DND-41 (cell line): ENCODE measurements around the gene BPIFB1.

ENCODE experiments used
- ATAC-seq: fragments of 200-7000 bp; cut with Tn5 transposase; 3 replicates; pipeline ENCODE4 v1.9.1; 2021; ENCODE audit warnings: low read depth; ENCODE audit not compliant: insufficient read depth
- DNase-seq: peaks from one replicate; pipeline ENCODE4 v3.0.0-alpha.2; 2020
- H2AFZ ChIP-seq: 2 replicates; pipeline ENCODE4 v1.6.0; 2012; ENCODE audit warnings: low read depth, low read length
- H3K27ac ChIP-seq: 2 replicates; pipeline ENCODE4 v1.5.1; 2012; ENCODE audit warnings: low read length, inconsistent platforms
- H3K27me3 ChIP-seq: fragments of 200-600 bp; sonication (generic); 2 replicates; pipeline ENCODE4 v1.6.0; 2012; ENCODE audit warnings: low read length, mild to moderate bottlenecking, inconsistent platforms; ENCODE audit not compliant: insufficient read depth, poor library complexity
- H3K36me3 ChIP-seq: 2 replicates; pipeline ENCODE4 v1.5.1; 2012; ENCODE audit warnings: low read length, inconsistent platforms; ENCODE audit not compliant: insufficient read depth
- H3K4me1 ChIP-seq: 2 replicates; pipeline ENCODE4 v1.5.1; 2012; ENCODE audit warnings: mild to moderate bottlenecking, low read length; ENCODE audit not compliant: insufficient read depth
- H3K4me2 ChIP-seq: 2 replicates; pipeline ENCODE4 v1.6.0; 2012; ENCODE audit warnings: mild to moderate bottlenecking, moderate library complexity, low read length, inconsistent platforms; ENCODE audit not compliant: insufficient read depth
- H3K4me3 ChIP-seq, 2 experiments: fragments of 200-600 bp in 1 of 2; shearing (Covaris generic) in 1 of 2; 2 replicates each; pipeline ENCODE4 v1.5.1; 2012 to 2016; ENCODE audit warnings: inconsistent platforms in 2 of 2, low read length in 2 of 2, mild to moderate bottlenecking in 2 of 2, low read depth in 1 of 2, moderate library complexity in 1 of 2
- H3K79me2 ChIP-seq: 2 replicates; pipeline ENCODE4 v1.6.0; 2012; ENCODE audit warnings: low read length, inconsistent platforms; ENCODE audit not compliant: insufficient read depth
- H3K9ac ChIP-seq: 2 replicates; pipeline ENCODE4 v1.6.0; 2012; ENCODE audit warnings: low read depth, mild to moderate bottlenecking, inconsistent platforms, low read length, moderate library complexity
- H3K9me3 ChIP-seq: 2 replicates; pipeline ENCODE4 v1.5.1; 2012; ENCODE audit warnings: low read length, moderate library complexity, mild to moderate bottlenecking, inconsistent platforms; ENCODE audit not compliant: insufficient read depth, severe bottlenecking
- H4K20me1 ChIP-seq: 2 replicates; pipeline ENCODE4 v1.6.0; 2012; ENCODE audit warnings: low read length; ENCODE audit not compliant: insufficient read depth
- CTCF ChIP-seq: IDR thresholded peaks from 2 replicates; pipeline ENCODE4 v1.5.1; 2012; ENCODE audit warnings: borderline replicate concordance, low read length, moderate library complexity, mild to moderate bottlenecking; ENCODE audit not compliant: poor library complexity, severe bottlenecking; ENCODE audit errors: extremely low read depth
- EZH2 ChIP-seq: IDR thresholded peaks from 3 replicates; pipeline ENCODE4 v1.6.1; 2012; ENCODE audit warnings: borderline replicate concordance, low read depth, mild to moderate bottlenecking, moderate library complexity, low read length, inconsistent platforms; ENCODE audit not compliant: severe bottlenecking

Gene BPIFB1

GRCh38 chr20:33334111-33334510 is 51.1 kb downstream of the BPIFB1 start:
- H3K4me2 ChIP-seq, result no peak overlapping the region
- H3K4me1 ChIP-seq, result peaks cover 22% of the 10 kb centered on the region
- DNase-seq (no peak), ATAC-seq (no peak)
- no peaks in the 10 kb centered on the region for H3K9me3 ChIP-seq
- H4K20me1 ChIP-seq, result no peaks in the 10 kb centered on the region
- H3K79me2 ChIP-seq, result no peaks in the 10 kb centered on the region
- TF ChIP-seq EZH2 (no peak), CTCF (no peak)
- H2AFZ ChIP-seq, result no peak overlapping the region
- H3K4me3 ChIP-seq, result no peak overlapping the region
- H3K27me3 ChIP-seq, result peaks cover 12% of the 10 kb centered on the region
- H3K9ac ChIP-seq, result no peak overlapping the region
- H3K27ac ChIP-seq, result no peak overlapping the region
- H3K36me3 ChIP-seq, result no peaks in the 10 kb centered on the region

- no peak overlapping the region for H3K4me3 ChIP-seq
- H3K79me2 ChIP-seq, result no peaks in the 10 kb centered on the region
- H4K20me1 ChIP-seq, result no peaks in the 10 kb centered on the region
- no peaks in the 10 kb centered on the region for H3K36me3 ChIP-seq
- DNase-seq (no peak), ATAC-seq (no peak)
- H3K4me1 ChIP-seq, result peaks cover 25% of the 10 kb centered on the region
- H3K9ac ChIP-seq, result no peak overlapping the region
- no peak for TF ChIP-seq CTCF
- TF ChIP-seq EZH2, result no peak
- H3K4me2 ChIP-seq, result no peak overlapping the region
- H3K27ac ChIP-seq, result no peak overlapping the region
- no peak overlapping the region for H2AFZ ChIP-seq
- H3K27me3 ChIP-seq, result no peaks in the 10 kb centered on the region
- no peaks in the 10 kb centered on the region for H3K9me3 ChIP-seq
Observed at GRCh38 chr20:33336375-33336774, 53.4 kb downstream of the BPIFB1 start.

GRCh38 chr20:33337119-33337518 is 54.1 kb downstream of the BPIFB1 start:
- H3K4me2 ChIP-seq, result no peak overlapping the region

More at GRCh38 chr20:33337119-33337518, 54.1 kb downstream of the BPIFB1 start:
- ATAC-seq (0 out of 3 replicates have a peak, but pooled peaks have one; percentile 11), DNase-seq (no peak)
- H3K9ac ChIP-seq, result no peak overlapping the region
- H3K27me3 ChIP-seq, result no peaks in the 10 kb centered on the region
- H3K9me3 ChIP-seq, result no peaks in the 10 kb centered on the region
- H3K36me3 ChIP-seq, result no peaks in the 10 kb centered on the region
- no peaks in the 10 kb centered on the region for H3K79me2 ChIP-seq
- no peak overlapping the region for H3K4me3 ChIP-seq
- H4K20me1 ChIP-seq, result no peaks in the 10 kb centered on the region
- no peak overlapping the region for H2AFZ ChIP-seq
- H3K27ac ChIP-seq, result no peak overlapping the region
- H3K4me1 ChIP-seq, result peaks cover 25% of the 10 kb centered on the region
- TF ChIP-seq CTCF (no peak), EZH2 (no peak)
